WTC11 (cell line): ENCODE data around the gene ARL10. TPM values are rescaled to one million over a fixed set of nuclear protein-coding genes. Genes with fewer than 3 reads are reported as not detected.
"Not testable (repeated sequence)": the region's sequence is repeated elsewhere in the genome, so short reads cannot be mapped to it uniquely, and the experiment has no call there.

Experiments used
- ATAC-seq: fragments of 200-7000 bp; cut with Tn5 transposase; 2 replicates; pipeline ENCODE4 v1.10.0; 2021; ENCODE audit warnings: mild to moderate bottlenecking, moderate library complexity
- CTCF ChIA-PET: fragments of 300-600 bp; sonication (Branson Sonifier 250); formaldehyde crosslinking; loops from one replicate; lab custom pipeline; 2021; ENCODE audit warnings: antibody characterized with exemption; lab: Charles Lee
- POLR2A ChIA-PET: fragments of 350-600 bp; sonication (Branson Sonifier 250); formaldehyde crosslinking; loops from one replicate; lab custom pipeline; 2021; ENCODE audit warnings: antibody characterized with exemption; lab: Charles Lee
- DNase-seq: peaks from one replicate; pipeline ENCODE4 v3.0.0; 2021; ENCODE audit warnings: low spot score
- H3K27ac Mint-ChIP-seq: 2 replicates; pipeline ENCODE4 v1.8.0; 2021; ENCODE audit warnings: mixed read lengths
- H3K27me3 Mint-ChIP-seq: 2 replicates; pipeline ENCODE4 v1.8.0; 2021; ENCODE audit warnings: low read depth, mild to moderate bottlenecking, moderate library complexity, mixed read lengths
- H3K36me3 Mint-ChIP-seq: 2 replicates; pipeline ENCODE4 v1.8.0; 2021; ENCODE audit warnings: mixed read lengths
- H3K4me1 Mint-ChIP-seq: 2 replicates; pipeline ENCODE4 v1.8.0; 2022; ENCODE audit warnings: mixed read lengths
- H3K4me3 Mint-ChIP-seq: 2 replicates; pipeline ENCODE4 v1.8.0; 2021; ENCODE audit warnings: mild to moderate bottlenecking, moderate library complexity, mixed read lengths
- H3K9me3 Mint-ChIP-seq: 2 replicates; pipeline ENCODE4 v1.8.0; 2021; ENCODE audit warnings: mixed read lengths
- EMX1 ChIP-seq: fragments of 250-450 bp; sonication (Bioruptor Pico); IDR thresholded peaks from 2 replicates; pipeline ENCODE4 v1.8.0; 2021; ENCODE audit warnings: mild to moderate bottlenecking
- FOXP1 ChIP-seq: sonication (generic); formaldehyde crosslinking; IDR thresholded peaks from 2 replicates; pipeline ENCODE4 v1.8.0; 2022; ENCODE audit warnings: missing genetic modification reagents, mild to moderate bottlenecking, moderate library complexity, borderline replicate concordance
- HMGA2 ChIP-seq: fragments of 250-450 bp; sonication (Bioruptor Pico); IDR thresholded peaks from 2 replicates; pipeline ENCODE4 v1.4.0; 2021; ENCODE audit warnings: mild to moderate bottlenecking, moderate library complexity
- HMGXB4 ChIP-seq: sonication (generic); formaldehyde crosslinking; IDR thresholded peaks from 2 replicates; pipeline ENCODE4 v1.8.1; 2023; ENCODE audit warnings: mild to moderate bottlenecking, moderate library complexity, missing genetic modification reagents
- JUN ChIP-seq: sonication (generic); formaldehyde crosslinking; IDR thresholded peaks from 2 replicates; pipeline ENCODE4 v1.8.0; 2023; ENCODE audit warnings: mild to moderate bottlenecking, missing genetic modification reagents
- MYBL2 ChIP-seq: sonication (generic); formaldehyde crosslinking; IDR thresholded peaks from 2 replicates; pipeline ENCODE4 v1.8.1; 2023; ENCODE audit warnings: mild to moderate bottlenecking, moderate library complexity, missing genetic modification reagents
- NFE2L1 ChIP-seq: sonication (generic); formaldehyde crosslinking; IDR thresholded peaks from 2 replicates; pipeline ENCODE4 v1.8.1; 2023; ENCODE audit warnings: missing genetic modification reagents
- NR1H2 ChIP-seq: sonication (generic); formaldehyde crosslinking; IDR thresholded peaks from 2 replicates; pipeline ENCODE4 v1.9.0; 2021; ENCODE audit warnings: mild to moderate bottlenecking, moderate library complexity, missing genetic modification reagents
- SOX15 ChIP-seq: fragments of 250-450 bp; sonication (Bioruptor Pico); IDR thresholded peaks from 2 replicates; pipeline ENCODE4 v1.9.0; 2021; ENCODE audit warnings: mild to moderate bottlenecking
- STAT6 ChIP-seq: sonication (generic); formaldehyde crosslinking; conservative IDR thresholded peaks from 2 replicates; pipeline ENCODE4 v1.8.1; 2023; ENCODE audit warnings: mild to moderate bottlenecking, low read depth, missing genetic modification reagents, moderate library complexity
- TEAD1 ChIP-seq: sonication (generic); formaldehyde crosslinking; IDR thresholded peaks from 2 replicates; pipeline ENCODE4 v1.8.0; 2022; ENCODE audit warnings: mild to moderate bottlenecking, missing genetic modification reagents
- TEAD4 ChIP-seq: sonication (generic); formaldehyde crosslinking; IDR thresholded peaks from 2 replicates; pipeline ENCODE4 v1.8.0; 2022; ENCODE audit warnings: mild to moderate bottlenecking, missing genetic modification reagents
- ZNF281 ChIP-seq: sonication (generic); formaldehyde crosslinking; IDR thresholded peaks from 2 replicates; pipeline ENCODE4 v1.8.0; 2023; ENCODE audit warnings: mild to moderate bottlenecking, missing genetic modification reagents
- ZNF423 ChIP-seq: fragments of 250-450 bp; sonication (Bioruptor Pico); IDR thresholded peaks from 2 replicates; pipeline ENCODE4 v2.1.2; 2022; ENCODE audit warnings: mild to moderate bottlenecking, moderate library complexity
- ZNF532 ChIP-seq: fragments of 250-450 bp; sonication (Bioruptor Pico); IDR thresholded peaks from 2 replicates; pipeline ENCODE4 v1.9.0; 2021; ENCODE audit warnings: mild to moderate bottlenecking, borderline replicate concordance
- total RNA-seq: library from RNA; stranded (reverse); gene quantifications from 3 replicates; pipeline ENCODE4 v1.2.3, GENCODE V29; 2021

ARL10 gene
- total RNA-seq, 1 experiment from 2014 or later = 6.8 TPM

GRCh38 chr5:176406436-176407052 is 41.3 kb downstream of the ARL10 start (continued):
- TF ChIP-seq STAT6 (CRISPR knock-in tag) (no peak), ZNF423 (no peak)

GRCh38 chr5:176407456-176408251 is 42.4 kb downstream of the ARL10 start:
- no peak overlapping the region for H3K4me3 Mint-ChIP-seq
- POLR2A ChIA-PET = no interaction called here
- H3K36me3 Mint-ChIP-seq = no peaks in the 10 kb centered on the region
- ATAC-seq (no peak), DNase-seq (no peak)
- no peak overlapping the region for H3K27ac Mint-ChIP-seq
- no peaks in the 10 kb centered on the region for H3K9me3 Mint-ChIP-seq
- TF ChIP-seq EMX1 (CRISPR knock-in tag) (no peak), NR1H2 (no peak), MYBL2 (CRISPR knock-in tag) (no peak), TEAD4 (CRISPR knock-in tag) (no peak), SOX15 (CRISPR knock-in tag) (no peak), ZNF281 (CRISPR knock-in tag) (no peak)
- no peaks in the 10 kb centered on the region for H3K27me3 Mint-ChIP-seq
- CTCF ChIA-PET = interaction anchor here (2.4 to 4.7 kb wide), 2 partner anchors 8 to 41 kb away, joined by 13 to 30 read pairs; partner anchors contain the start of genes CLTB and FAF2
- H3K4me1 Mint-ChIP-seq = peaks cover 3% of the 10 kb centered on the region

GRCh38 chr5:176408252-176408573 is 42.9 kb downstream of the ARL10 start:
- CTCF ChIA-PET = interaction anchor here (4.7 kb wide), 1 partner anchor 40 kb away, joined by 30 read pairs; the partner anchor contains the start of gene FAF2
- H3K4me1 Mint-ChIP-seq, DNase-seq, H3K4me3 Mint-ChIP-seq, ATAC-seq, H3K9me3 Mint-ChIP-seq, H3K36me3 Mint-ChIP-seq, H3K27ac Mint-ChIP-seq, POLR2A ChIA-PET, H3K27me3 Mint-ChIP-seq: not testable (repeated sequence)

- Mint-ChIP-seq H3K9me3 (no peaks in the 10 kb centered on the region), H3K27me3 (no peaks in the 10 kb centered on the region), H3K4me3 (no peak overlapping the region), H3K4me1 (peaks cover 3% of the 10 kb centered on the region), H3K27ac (no peak overlapping the region), H3K36me3 (no peaks in the 10 kb centered on the region)
- no peak for ATAC-seq
- POLR2A ChIA-PET = no interaction called here
- CTCF ChIA-PET = interaction anchor here (0.7 to 4.7 kb wide), 3 partner anchors 40 to 157 kb away, joined by 3 to 30 read pairs (median 7); partner anchors contain the start of genes FAF2 and RNF44
- no peak for DNase-seq
- TF ChIP-seq JUN (CRISPR knock-in tag) (no peak), HMGA2 (no peak), ZNF532 (CRISPR knock-in tag) (no peak), FOXP1 (CRISPR knock-in tag) (no peak), TEAD1 (no peak), HMGXB4 (CRISPR knock-in tag) (no peak), NFE2L1 (CRISPR knock-in tag) (no peak)
Observed at GRCh38 chr5:176408590-176408989, 43.3 kb downstream of the ARL10 start.
